HEK293T (cell line): ENCODE data around the gene FAM107B.
"Not testable (repeated sequence)": the region's sequence is repeated elsewhere in the genome, so short reads cannot be mapped to it uniquely, and the experiment has no call there.

Source experiments
- CTCF ChIA-PET: fragments of 350-600 bp; formaldehyde crosslinking; extraction: SDS; loops from one replicate; lab custom pipeline; 2021; ENCODE audit warnings: antibody characterized with exemption, inconsistent platforms; lab: Yijun Ruan, JAX
- POLR2A ChIA-PET: fragments of 350-600 bp; formaldehyde crosslinking; extraction: SDS; loops from one replicate; lab custom pipeline; 2020; ENCODE audit warnings: antibody characterized with exemption, inconsistent platforms; lab: Yijun Ruan, JAX
- DNase-seq: peaks from one replicate; pipeline ENCODE4 v3.0.0; 2012; ENCODE audit warnings: mixed read lengths; ENCODE audit errors: extremely low spot score
- ARNT ChIP-seq: fragments of 450-650 bp; IDR thresholded peaks from 2 replicates; pipeline ENCODE4 v1.6.1; 2017; ENCODE audit warnings: mild to moderate bottlenecking
- BHLHE40 ChIP-seq: fragments of 450-650 bp; IDR thresholded peaks from 2 replicates; pipeline ENCODE4 v1.6.1; 2016; ENCODE audit warnings: mild to moderate bottlenecking, moderate library complexity, borderline replicate concordance
- CTBP1 ChIP-seq: fragments of 450-650 bp; IDR thresholded peaks from 2 replicates; pipeline ENCODE4 v1.6.1; 2016; ENCODE audit warnings: borderline replicate concordance
- ELF4 ChIP-seq: fragments of 450-650 bp; IDR thresholded peaks from 2 replicates; pipeline ENCODE4 v1.6.1; 2017; ENCODE audit warnings: antibody characterized with exemption
- FOXA1 ChIP-seq: fragments of 450-650 bp; IDR thresholded peaks from 2 replicates; pipeline ENCODE4 v1.6.1; 2016; ENCODE audit warnings: mild to moderate bottlenecking
- FOXK2 ChIP-seq: fragments of 450-650 bp; IDR thresholded peaks from 2 replicates; pipeline ENCODE4 v1.6.1; 2016; ENCODE audit warnings: mild to moderate bottlenecking
- FOXM1 ChIP-seq: fragments of 450-650 bp; IDR thresholded peaks from 2 replicates; pipeline ENCODE4 v1.6.1; 2017; ENCODE audit warnings: mild to moderate bottlenecking, borderline replicate concordance
- HDGF ChIP-seq: fragments of 450-650 bp; IDR thresholded peaks from 2 replicates; pipeline ENCODE4 v1.6.1; 2017; ENCODE audit warnings: antibody characterized with exemption, borderline replicate concordance
- L3MBTL2 ChIP-seq: fragments of 450-650 bp; conservative IDR thresholded peaks from 2 replicates; pipeline ENCODE4 v1.6.1; 2016; ENCODE audit warnings: mild to moderate bottlenecking
- LEF1 ChIP-seq: fragments of 450-650 bp; IDR thresholded peaks from 2 replicates; pipeline ENCODE4 v1.6.1; 2017; ENCODE audit warnings: mild to moderate bottlenecking, borderline replicate concordance
- NFRKB ChIP-seq: fragments of 450-650 bp; IDR thresholded peaks from 2 replicates; pipeline ENCODE4 v1.6.1; 2016; ENCODE audit warnings: mild to moderate bottlenecking, moderate library complexity
- SP1 ChIP-seq: fragments of 450-650 bp; IDR thresholded peaks from 2 replicates; pipeline ENCODE4 v1.6.1; 2017
- SUZ12 ChIP-seq: fragments of 450-650 bp; IDR thresholded peaks from 2 replicates; pipeline ENCODE4 v1.6.1; 2016; ENCODE audit warnings: mild to moderate bottlenecking
- TARDBP ChIP-seq: fragments of 450-650 bp; IDR thresholded peaks from 2 replicates; pipeline ENCODE4 v1.6.1; 2016
- ZNF384 ChIP-seq: fragments of 450-650 bp; IDR thresholded peaks from 2 replicates; pipeline ENCODE4 v1.6.1; 2016
- TF ChIP-seq, protein P1 (sequence below): fragments of 450-650 bp; IDR thresholded peaks from 2 replicates; pipeline ENCODE4 v1.6.1; 2016

FAM107B gene

DNA sequence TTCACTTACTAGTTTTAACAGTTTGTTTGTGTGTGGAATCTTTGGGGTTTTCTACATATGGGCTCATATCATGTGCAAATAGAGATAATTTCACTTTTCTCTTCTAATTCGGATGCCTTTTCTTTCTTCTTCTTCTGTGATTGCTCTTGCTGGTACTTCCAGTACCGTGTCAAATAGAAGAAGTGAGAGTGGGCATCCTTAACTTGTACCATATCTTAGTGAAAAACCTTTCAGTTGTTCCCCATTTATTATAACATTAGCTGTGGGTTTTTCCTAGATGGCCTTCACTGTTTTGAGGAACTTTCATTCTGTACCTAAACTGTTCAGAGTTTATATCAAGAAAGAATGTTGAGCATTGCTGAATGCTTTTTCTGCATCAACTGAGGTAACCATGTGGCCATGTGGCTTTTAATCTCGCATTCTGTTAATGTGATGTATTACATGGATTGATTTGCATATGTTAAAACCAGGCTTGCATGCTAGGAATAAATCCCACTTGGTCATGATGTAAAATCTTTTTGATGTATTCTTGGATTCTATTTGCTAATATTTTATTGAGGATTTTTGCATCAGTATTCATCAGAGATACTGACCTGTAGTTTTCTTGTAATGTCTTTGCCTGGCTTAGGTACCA, 78.7 kb downstream of the FAM107B start:
- no peak for TF ChIP-seq SUZ12
- TF ChIP-seq, protein P1, sequence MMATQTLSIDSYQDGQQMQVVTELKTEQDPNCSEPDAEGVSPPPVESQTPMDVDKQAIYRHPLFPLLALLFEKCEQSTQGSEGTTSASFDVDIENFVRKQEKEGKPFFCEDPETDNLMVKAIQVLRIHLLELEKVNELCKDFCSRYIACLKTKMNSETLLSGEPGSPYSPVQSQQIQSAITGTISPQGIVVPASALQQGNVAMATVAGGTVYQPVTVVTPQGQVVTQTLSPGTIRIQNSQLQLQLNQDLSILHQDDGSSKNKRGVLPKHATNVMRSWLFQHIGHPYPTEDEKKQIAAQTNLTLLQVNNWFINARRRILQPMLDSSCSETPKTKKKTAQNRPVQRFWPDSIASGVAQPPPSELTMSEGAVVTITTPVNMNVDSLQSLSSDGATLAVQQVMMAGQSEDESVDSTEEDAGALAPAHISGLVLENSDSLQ: no peak
- no peak for TF ChIP-seq CTBP1
- TF ChIP-seq ZNF384: no peak
- no peak for TF ChIP-seq TARDBP
- no peak for TF ChIP-seq NFRKB
- TF ChIP-seq ELF4: no peak
- no peak for TF ChIP-seq FOXM1
- TF ChIP-seq BHLHE40: no peak
- ChIA-PET POLR2A (no interaction called here), CTCF (no interaction called here)
- no peak for DNase-seq

DNA sequence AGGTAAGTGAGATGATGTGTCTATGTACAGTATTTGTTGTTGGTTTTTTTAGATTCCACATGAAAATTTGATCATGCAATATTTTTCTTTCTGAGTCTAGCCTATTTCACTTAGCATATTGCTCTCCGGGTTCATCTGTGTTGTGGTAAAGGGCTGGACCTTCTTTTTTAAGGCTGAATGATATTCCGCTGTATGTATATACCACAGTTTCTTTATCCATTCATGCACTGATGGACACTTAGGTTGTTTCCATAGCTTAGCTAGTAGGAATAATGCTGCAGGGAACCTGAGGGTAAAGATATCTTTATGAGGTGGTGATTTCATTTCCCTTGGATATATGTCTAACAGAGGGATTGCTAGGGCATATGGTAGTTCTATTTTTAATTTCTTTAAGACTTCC, 80.8 kb downstream of the FAM107B start:
- no peak for DNase-seq
- TF ChIP-seq BHLHE40 (no peak), SP1 (no peak), SUZ12 (no peak), ELF4 (no peak), FOXM1 (no peak), CTBP1 (no peak), FOXK2 (no peak), TARDBP (no peak), LEF1 (no peak)
- TF ChIP-seq, protein P1: no peak
- ChIA-PET POLR2A (no interaction called here), CTCF (no interaction called here)

DNA sequence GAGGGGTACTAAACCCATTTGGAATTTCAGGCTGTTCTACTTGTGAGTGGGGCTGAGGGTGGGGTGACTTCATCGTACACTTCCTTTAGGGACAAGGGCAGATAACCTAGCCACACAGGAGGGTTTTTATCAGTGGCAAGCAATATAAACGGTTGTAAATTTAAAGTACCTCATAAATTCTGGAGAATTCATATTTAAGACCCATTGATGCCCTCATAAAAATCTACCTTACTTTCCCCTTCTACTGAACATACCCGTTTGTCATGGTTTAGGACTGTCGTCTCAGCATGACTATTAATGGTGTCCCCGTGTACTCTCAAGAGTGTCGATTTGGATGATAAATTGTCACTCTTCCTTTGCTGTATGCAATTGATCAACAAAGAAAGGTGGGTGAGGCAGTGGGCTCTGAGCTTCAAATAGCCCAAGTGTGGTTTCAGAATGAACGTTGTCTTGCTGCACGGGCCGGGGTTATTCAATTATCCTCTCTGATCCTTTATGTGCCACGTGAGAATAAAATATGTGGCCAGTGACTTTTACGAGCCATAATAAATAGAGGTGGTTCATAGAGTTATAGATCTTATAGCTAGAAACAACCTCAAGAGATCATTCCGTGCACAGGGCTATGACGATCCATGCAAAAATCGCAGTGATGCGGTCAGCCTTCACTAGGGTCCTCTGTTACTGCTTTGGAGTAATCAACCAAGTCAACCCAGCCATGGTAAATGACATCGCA, 82.2 kb downstream of the FAM107B start:
- no peak for TF ChIP-seq NFRKB
- no peak for TF ChIP-seq SP1
- no peak for TF ChIP-seq FOXK2
- TF ChIP-seq ZNF384: no peak
- peak; percentile 38; the same call in 1 of the 2 replicates for TF ChIP-seq BHLHE40
- no peak for TF ChIP-seq ARNT
- TF ChIP-seq, protein P1: peak; percentile 86
- no peak for TF ChIP-seq ELF4
- no peak for TF ChIP-seq HDGF
- TF ChIP-seq LEF1: no peak
- peak; percentile 33; the same call in 1 of the 2 replicates for TF ChIP-seq L3MBTL2
- no peak for TF ChIP-seq SUZ12
- no peak for TF ChIP-seq FOXA1
- TF ChIP-seq TARDBP: no peak
- TF ChIP-seq FOXM1: no peak
- TF ChIP-seq CTBP1: peak; percentile 50; the same call in 1 of the 2 replicates
- ChIA-PET POLR2A (interaction anchor here (0.7 kb wide), 1 partner anchor 146 kb away, joined by 4 read pairs; the partner anchor contains the start of genes CDNF, HSPA14 and MSANTD7), CTCF (no interaction called here)
- peak; percentile 15 for DNase-seq

DNA sequence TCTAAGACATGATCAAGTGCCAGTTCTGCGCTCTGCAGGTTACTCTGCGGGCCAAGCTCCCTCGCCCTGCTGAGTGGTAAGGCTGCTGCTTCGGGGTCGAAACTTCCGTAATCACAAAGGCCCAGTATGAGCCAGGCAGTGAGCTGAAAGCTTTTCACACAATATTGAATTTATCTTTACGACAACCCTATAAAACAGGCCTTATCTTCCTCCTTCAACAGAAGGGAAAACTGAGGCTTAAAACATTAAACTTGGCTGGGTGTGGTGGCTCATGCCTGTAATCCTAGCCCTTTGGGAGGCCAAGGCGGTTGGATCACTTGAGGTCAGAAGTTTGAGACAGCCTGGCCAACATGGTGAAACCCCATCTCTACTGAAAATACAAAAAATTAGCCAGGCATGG, 83.3 kb downstream of the FAM107B start:
- POLR2A ChIA-PET: interaction anchor here (0.6 to 1.2 kb wide), 4 partner anchors 9 to 147 kb away, joined by 3 to 4 read pairs (median 3); partner anchors contain the start of genes CDNF, HSPA14 and MSANTD7
- DNase-seq: peak; percentile 13
- CTCF ChIA-PET: no interaction called here
- TF ChIP-seq ELF4 (no peak), FOXM1 (no peak), ARNT (no peak), SUZ12 (no peak), NFRKB (no peak), LEF1 (no peak)

DNA sequence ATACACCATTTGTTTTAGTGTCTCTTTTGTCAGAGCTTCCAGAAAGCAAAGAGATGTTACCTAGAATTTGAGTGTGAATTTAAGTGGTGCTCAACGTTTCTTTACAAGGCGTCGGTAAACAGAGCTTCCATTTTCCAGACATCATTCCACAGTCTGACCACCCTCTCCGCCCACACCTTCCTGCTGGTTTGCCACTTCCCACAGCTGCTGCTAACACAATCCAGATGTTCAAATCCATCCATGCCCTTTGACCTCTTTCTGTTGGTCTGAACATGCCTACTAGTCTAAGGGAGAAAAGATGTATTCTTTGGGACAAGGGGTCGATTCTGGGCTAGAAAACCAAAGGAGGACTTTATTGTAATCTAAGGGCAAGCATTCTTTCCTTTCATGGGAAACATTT, 86.1 kb downstream of the FAM107B start:
- TF ChIP-seq SUZ12 (no peak), NFRKB (no peak), ELF4 (no peak), SP1 (no peak), FOXM1 (no peak), L3MBTL2 (no peak), FOXK2 (no peak), ZNF384 (no peak), BHLHE40 (no peak), TARDBP (no peak), CTBP1 (no peak), FOXA1 (no peak), LEF1 (no peak), ARNT (no peak), HDGF (no peak)
- TF ChIP-seq, protein P1: no peak
- no peak for DNase-seq
- POLR2A ChIA-PET: no interaction called here
- CTCF ChIA-PET: no interaction called here

DNA sequence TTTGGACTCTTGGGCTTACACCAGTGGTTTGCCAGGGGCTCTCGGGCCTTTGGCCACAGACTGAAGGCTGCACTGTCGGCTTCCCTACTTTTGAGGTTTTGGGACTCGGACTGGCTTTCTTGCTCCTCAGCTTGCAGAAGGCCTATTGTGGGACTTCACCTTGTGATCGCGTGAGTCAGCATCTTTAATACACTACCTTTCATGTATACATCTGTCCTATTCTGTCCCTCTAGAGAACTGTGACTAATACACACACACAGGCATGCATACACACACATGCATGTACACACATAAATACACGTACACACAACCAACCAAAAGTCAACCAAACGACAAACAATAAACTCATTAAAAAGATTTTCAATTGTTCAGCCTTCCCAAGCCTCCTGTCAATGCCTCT, 86.5 kb downstream of the FAM107B start:
- POLR2A ChIA-PET, DNase-seq: not testable (repeated sequence)
- CTCF ChIA-PET: interaction anchor here (0.6 kb wide), 1 partner anchor 36 kb away, joined by 4 read pairs; no protein-coding TSS in a partner anchor
